IPS-NIHi7 (cell line): ENCODE results near the gene COX7A2.

Experiments used
- DNase-seq: peaks from one replicate; pipeline ENCODE4 v3.0.0; 2012; ENCODE audit warnings: mixed read lengths; ENCODE audit errors: extremely low spot score

The COX7A2 gene

DNA sequence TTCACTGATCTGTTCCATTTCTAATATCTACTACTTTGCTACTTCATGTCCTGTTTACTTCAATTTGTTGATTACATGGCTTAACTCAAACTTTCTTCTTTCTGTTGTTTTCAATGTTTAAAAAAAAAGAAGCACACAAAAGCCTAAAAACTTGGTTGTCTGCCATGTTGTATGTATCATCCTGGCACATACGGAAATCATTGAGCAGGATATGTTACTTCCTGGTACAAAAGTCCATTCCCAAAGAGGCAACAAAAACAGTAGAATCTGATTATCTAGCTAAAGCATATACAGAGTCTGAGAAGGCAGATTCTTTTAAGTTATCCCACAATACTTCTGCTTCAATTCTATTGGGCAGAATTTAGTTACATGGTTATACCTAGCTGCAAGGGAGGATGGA, 23.2 kb downstream of the COX7A2 start:
- DNase-seq: no peak

DNA sequence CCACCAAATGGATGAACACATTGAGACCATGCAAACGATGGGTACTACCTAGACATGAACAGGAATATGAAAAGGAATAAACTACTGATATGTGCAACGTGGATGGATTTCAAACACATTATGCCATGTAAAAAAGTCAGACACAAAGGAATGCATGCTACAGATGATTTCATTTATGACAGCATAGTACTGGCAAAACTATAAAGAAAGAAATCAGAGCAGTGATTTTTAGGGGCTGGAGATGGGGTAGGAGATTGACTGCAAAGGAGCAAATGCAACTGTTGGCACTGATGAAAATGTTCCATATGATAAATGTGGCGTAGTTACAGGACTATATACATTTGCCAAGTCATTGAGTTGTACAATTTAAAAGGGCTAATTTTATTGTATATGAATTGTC, 24.3 kb downstream of the COX7A2 start:
- DNase-seq: no peak

GRCh38 chr6:75217193-75217592, 26.4 kb downstream of the COX7A2 start:
- no peak for DNase-seq

GRCh38 chr6:75215291-75215690, 28.3 kb downstream of the COX7A2 start:
- no peak for DNase-seq

- no peak for DNase-seq
These were observed 29.9 kb downstream of the COX7A2 start for GRCh38 chr6:75213732-75214131.

DNA sequence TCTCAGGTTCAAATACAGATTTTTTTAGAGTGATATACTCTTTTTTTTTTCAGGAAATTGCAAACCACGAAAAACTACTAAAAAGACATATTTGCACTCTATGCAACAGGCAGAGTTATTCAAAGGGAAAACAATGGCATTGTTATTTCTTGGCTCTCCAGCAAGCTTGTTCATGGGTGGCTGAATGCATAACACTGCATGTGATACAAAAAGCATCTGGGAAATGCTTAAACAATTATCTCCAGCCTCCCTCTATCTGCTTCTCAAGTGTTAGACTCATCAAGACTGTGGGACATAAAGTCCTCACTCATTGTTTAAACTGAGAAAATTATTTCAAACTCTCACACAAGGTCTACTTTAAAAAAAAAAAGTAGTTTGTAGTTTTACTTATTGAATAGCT, 30.5 kb downstream of the COX7A2 start:
- no peak for DNase-seq

DNA sequence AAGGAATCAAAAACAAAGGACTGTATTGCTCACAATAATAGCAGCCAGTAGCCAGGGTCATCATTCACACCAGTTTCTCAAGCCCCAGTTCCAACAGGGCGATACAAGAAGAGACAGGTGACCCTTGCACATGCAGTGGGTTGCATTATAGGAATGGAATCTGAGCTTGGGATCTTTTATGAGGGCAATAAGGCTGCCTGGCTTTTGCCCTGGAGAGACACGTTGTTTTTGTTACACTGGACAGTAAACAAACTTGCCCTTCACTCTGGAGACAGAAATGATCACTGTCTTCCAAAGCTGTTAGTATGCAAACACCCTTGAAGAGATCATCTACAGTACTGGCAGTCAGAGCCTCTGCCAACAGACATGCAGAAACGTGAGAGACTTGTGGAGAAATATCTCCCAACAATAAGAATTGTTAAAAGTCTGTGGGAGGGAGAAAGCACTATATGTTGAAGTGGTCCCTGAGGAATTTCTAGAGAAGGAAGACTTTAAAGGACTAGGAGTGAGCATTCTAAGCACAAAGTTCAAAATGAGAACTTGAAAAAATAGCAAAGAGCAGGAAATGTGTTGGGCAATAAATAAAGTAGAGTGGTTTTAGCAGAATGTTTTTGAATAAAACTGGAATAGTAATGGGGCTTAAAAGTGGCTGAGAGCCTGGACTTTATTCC, 31.5 kb downstream of the COX7A2 start:
- DNase-seq: no peak

- peak; percentile 20 for DNase-seq
These were observed 32.5 kb downstream of the COX7A2 start for GRCh38 chr6:75210885-75211739.

GRCh38 chr6:75209184-75209723, 34.3 kb downstream of the COX7A2 start:
- no peak for DNase-seq

DNA sequence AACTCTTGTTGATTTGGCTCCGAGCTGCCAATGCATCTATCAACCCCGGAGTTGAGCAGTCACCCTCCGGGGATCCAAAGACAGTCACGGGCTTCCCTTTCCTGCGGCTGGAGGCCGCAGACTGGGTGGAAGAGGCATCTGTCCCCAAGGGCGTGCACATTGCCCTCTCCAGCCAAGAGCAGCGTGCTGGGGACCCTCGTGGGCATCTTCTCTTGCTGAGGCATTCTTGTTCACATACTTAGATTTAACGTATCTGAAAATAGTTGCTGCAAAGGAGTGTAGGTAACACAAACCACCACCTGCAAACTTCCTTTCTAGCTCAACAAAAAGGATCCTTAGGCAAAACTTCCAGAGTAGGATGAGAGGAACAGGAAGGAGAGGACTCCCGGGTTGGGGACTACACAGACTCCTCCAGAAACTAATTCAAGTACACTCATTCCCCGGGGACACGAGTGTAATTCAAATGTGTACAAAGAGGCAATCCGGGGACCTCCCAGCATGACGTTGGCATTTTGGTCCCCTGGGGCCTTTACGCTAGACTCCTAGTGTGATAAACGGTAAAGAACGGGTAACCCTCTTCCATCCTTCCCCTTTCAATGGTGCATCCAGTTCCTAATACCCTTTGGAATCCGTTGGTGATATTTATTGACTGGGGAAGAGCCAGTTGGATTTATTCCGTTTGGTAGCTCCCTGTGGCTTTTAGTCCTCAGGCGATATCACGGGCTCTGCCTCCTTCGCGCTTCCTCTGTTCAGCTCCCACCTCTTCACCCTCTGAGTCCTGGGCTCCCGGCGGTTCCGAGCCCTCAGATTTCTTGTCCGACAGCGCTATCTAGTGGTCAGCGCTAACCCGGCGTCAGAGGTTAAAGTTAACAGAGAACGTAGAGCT, 35.1 kb downstream of the COX7A2 start:
- DNase-seq: peak; percentile 79

- peak; percentile 10 for DNase-seq
These were observed 36.8 kb downstream of the COX7A2 start for GRCh38 chr6:75206576-75207342.

- DNase-seq: peak; percentile 65
These were observed 37.6 kb downstream of the COX7A2 start, which contains the start of gene COL12A1 for GRCh38 chr6:75205776-75206575. Gene COL12A1 (minus strand): TSS chr6:75206053. CDS start chr6:75202792, 3,261 bp downstream.

- DNase-seq: peak; percentile 22
These were observed 38.4 kb downstream of the COX7A2 start for GRCh38 chr6:75204959-75205775.

DNA sequence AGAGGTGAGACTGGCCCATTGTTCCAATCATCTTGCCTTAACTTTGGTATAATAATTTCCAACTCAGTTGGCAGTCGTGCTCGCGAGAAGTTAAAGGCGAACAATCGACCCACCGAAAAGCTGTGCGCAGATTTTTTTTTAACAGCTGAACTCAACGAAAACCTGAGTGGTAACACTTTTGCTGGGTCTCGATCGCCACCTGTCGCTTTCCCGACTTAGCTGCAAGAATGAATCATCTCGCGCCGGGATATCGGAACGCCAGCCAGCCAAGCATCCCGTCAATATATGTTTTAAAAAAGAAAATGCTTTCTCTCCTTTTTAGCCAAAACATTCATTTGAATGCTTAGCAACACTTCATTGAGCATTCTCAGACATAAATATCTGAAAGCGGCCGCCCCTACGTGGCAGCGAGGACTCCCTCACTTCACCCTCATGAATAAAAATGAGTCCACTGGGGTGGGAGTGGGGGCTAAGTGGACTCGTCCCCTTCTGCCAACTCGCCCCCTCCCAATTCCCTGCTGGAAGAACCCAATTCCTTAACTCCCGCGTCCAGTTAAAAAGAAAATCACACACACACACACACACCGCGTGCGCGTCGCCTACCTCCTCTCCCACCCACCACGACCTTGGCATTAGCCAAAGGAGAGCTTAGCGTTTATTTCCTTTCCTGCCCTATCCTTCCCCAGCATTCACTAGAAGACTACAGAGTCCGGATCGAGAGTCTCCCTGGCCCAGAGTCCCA, 39.2 kb downstream of the COX7A2 start:
- DNase-seq: peak; percentile 72

DNA sequence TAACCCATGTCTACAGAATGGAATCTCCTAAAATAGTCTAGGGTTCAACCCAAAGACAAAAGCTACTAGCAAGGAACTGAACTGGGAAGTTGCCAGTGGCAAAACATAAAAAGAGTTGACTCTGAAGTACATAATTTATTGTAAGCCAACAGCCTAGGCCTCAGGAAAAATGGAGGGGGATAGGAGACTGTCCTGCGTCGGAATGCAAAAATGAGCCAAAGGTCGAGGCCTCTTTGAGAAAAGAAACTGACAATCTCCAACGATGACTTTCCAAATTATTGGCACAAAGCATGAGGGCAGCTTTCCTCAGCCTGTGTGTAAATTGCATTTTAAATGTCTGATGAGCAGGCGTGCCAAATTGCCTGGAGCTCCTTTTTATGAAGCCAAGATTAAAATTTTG, 39.9 kb downstream of the COX7A2 start:
- DNase-seq: no peak

DNA sequence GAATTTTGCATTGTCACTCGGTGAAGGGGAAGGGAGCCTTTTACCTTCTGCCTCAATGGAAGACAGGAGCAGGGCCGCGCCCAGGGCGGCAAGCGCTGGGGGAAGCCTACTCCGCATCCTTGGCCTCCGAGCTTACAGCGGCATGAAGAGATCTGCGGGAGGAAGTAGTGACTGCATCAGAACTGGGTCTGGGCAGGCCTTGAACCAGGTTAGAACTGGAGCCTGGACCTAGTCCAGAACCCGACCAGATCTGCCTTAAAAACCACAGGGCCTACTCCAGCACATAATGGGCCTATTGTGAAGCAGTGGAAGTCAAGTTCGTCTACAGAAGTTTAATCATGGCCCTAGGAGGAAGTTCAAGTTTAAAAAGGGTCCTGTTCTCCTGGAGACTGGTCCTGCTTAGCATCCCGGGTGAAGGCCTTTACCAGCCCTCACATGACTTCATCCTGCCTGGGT, 40.9 kb downstream of the COX7A2 start:
- DNase-seq: peak; percentile 25

GRCh38 chr6:75201901-75202672, 41.5 kb downstream of the COX7A2 start:
- peak; percentile 41 for DNase-seq

DNA sequence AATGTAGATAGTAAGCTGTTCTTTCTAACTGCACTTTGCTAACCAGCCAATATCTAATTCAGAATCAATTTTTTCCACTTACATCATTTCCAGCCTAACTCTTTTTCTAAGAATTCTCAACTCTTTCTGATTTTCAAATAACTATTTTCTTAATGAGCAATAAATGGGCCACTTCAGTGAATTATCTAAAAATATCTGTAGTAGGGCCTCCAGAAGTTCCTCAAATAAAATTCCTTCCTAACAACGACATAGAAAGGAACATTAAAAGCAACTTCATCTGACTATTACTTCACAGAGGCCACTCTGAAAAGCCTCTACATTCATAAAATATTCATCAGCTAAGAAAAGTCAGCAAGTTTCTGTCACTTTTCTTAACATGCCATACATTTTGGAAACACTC, 42.6 kb downstream of the COX7A2 start:
- DNase-seq: no peak
